C4-2B (cell line): ENCODE data around the gene TFIP11.

Source experiments
- CTCF ChIP-seq: fragments of 450-650 bp; conservative IDR thresholded peaks from 2 replicates; pipeline ENCODE4 v1.5.1; 2017; ENCODE audit warnings: mild to moderate bottlenecking
- ZFX ChIP-seq: fragments of 450-650 bp; IDR thresholded peaks from 2 replicates; pipeline ENCODE4 v1.6.1; 2017

- TF ChIP-seq CTCF (no peak), ZFX (no peak)
These were observed 15.5 kb upstream of the TFIP11 start for GRCh38 chr22:26527574-26528465.
